ENCODE measurements around the gene OR10H5. TPM values are rescaled to one million over a fixed set of nuclear protein-coding genes. Genes with fewer than 3 reads are reported as not detected.

The OR10H5 gene
- total RNA-seq, result not detected

GRCh38 chr19:15787611-15788155 lies at the start of gene OR10H5:
Gene OR10H5 (plus strand): TSS chr19:15787661. CDS start chr19:15794049, 6,388 bp downstream.

GRCh38 chr19:15737722-15738121 lies 49.7 kb upstream of the OR10H5 start, which contains the start of gene OR10H3:
Gene OR10H3 (plus strand): TSS chr19:15737985. CDS start chr19:15741393, 3,408 bp downstream.

GRCh38 chr19:15815306-15815705 lies 27.8 kb downstream of the OR10H5 start, which contains the start of gene OR10H1:
Gene OR10H1 (minus strand): TSS chr19:15815664. CDS start chr19:15808037, 7,627 bp downstream.

Other genes starting within 250 kb of the OR10H5 start
- not detected for gene CYP4F8, start 172.4 kb upstream of the OR10H5 start, total RNA-seq
- not detected for gene CYP4F3, start 146.8 kb upstream of the OR10H5 start, total RNA-seq
- not detected for gene CYP4F12, start 114.6 kb upstream of the OR10H5 start, total RNA-seq
- gene OR10H2, start 59.6 kb upstream of the OR10H5 start, total RNA-seq, result not detected
- gene OR10H3, start 49.7 kb upstream of the OR10H5 start, total RNA-seq, result not detected
- not detected for gene OR10H1, start 28.0 kb downstream of the OR10H5 start, total RNA-seq
- gene CYP4F2, start 110.4 kb downstream of the OR10H5 start, total RNA-seq, result not detected
- gene CYP4F11, start 146.9 kb downstream of the OR10H5 start, total RNA-seq, result under 1 TPM in 1 of 2 donors, not detected in 1; under 0.01 TPM
- not detected for gene OR10H4, start 161.3 kb downstream of the OR10H5 start, total RNA-seq

Measured in melanocyte of skin (primary cell).